GM12892 (cell line): ENCODE measurements around the gene ARL15.

ENCODE experiments used
- POLR2A ChIP-seq: IDR thresholded peaks from 2 replicates; pipeline ENCODE4 v1.6.1; 2011; ENCODE audit warnings: low read depth, low read length, control low read depth
- POLR2AphosphoS5 ChIP-seq: IDR thresholded peaks from 2 replicates; pipeline ENCODE4 v1.6.1; 2011; ENCODE audit warnings: low read depth, low read length, control low read depth
- TAF1 ChIP-seq: IDR thresholded peaks from 2 replicates; pipeline ENCODE4 v1.6.1; 2011; ENCODE audit warnings: low read depth, mild to moderate bottlenecking, control low read depth, low read length, borderline replicate concordance

GRCh38 chr5:54306893-54307292 lies 3.5 kb downstream of the ARL15 start:
- no peak for TF ChIP-seq POLR2AphosphoS5
- no peak for TF ChIP-seq POLR2A
- TF ChIP-seq TAF1 = no peak
